Panc1 (cell line): Measurements from ENCODE around the gene NCAPD2. TPM values are rescaled to one million over a fixed set of nuclear protein-coding genes. Genes with fewer than 3 reads are reported as not detected.
A peak's percentile ranks its signal among the peaks of the same experiment; 100 is the strongest.

ENCODE experiments used
- ATAC-seq: fragments of 200-7000 bp; cut with Tn5 transposase; 2 replicates; pipeline ENCODE4 v1.9.1; 2020; ENCODE audit warnings: mild to moderate bottlenecking, moderate library complexity
- Bru-seq: library from RNA; stranded (reverse); fragments of 400-500 nt; gene quantifications from one replicate; lab custom pipeline; 2021; lab: Mats Ljungman, UMichigan
- BruChase-seq, 2 experiments: library from RNA; stranded (reverse); fragments of 400-500 nt; gene quantifications; one replicate each; lab custom pipeline; 2021; lab: Mats Ljungman, UMichigan
- BruUV-seq: library from RNA; stranded (reverse); fragments of 400-500 nt; replicated peaks from 2 replicates; lab custom pipeline; 2021; lab: Mats Ljungman, UMichigan
- CTCF ChIA-PET: fragments of 300-600 bp; sonication (Branson Sonifier 250); formaldehyde crosslinking; loops from one replicate; lab custom pipeline; 2022; ENCODE audit warnings: antibody characterized with exemption; lab: Charles Lee
- POLR2A ChIA-PET: fragments of 300-600 bp; sonication (Branson Sonifier 250); formaldehyde crosslinking; loops from one replicate; lab custom pipeline; 2022; ENCODE audit warnings: antibody characterized with exemption; lab: Charles Lee
- DNase-seq: peaks from one replicate; pipeline ENCODE4 v3.0.0-alpha.2; 2010; ENCODE audit warnings: low read depth, low spot score
- H3K27ac ChIP-seq: 2 replicates; pipeline ENCODE4 v1.5.1; 2011; ENCODE audit warnings: mild to moderate bottlenecking, low read length, inconsistent platforms
- H3K27me3 ChIP-seq: fragments of 200-500 bp; sonication (Bioruptor generic); 2 replicates; pipeline ENCODE4 v1.6.0; 2014; ENCODE audit warnings: low read length, inconsistent platforms; ENCODE audit not compliant: control insufficient read depth, insufficient read depth
- H3K36me3 ChIP-seq: fragments of 200-500 bp; sonication (Bioruptor generic); 2 replicates; pipeline ENCODE4 v1.5.1; 2014; ENCODE audit warnings: inconsistent platforms, mild to moderate bottlenecking, low read length, moderate library complexity; ENCODE audit not compliant: control insufficient read depth, insufficient read depth
- H3K4me1 ChIP-seq: 2 replicates; pipeline ENCODE4 v1.5.1; 2011; ENCODE audit warnings: inconsistent platforms, mild to moderate bottlenecking, low read length, moderate library complexity; ENCODE audit not compliant: control insufficient read depth, insufficient read depth
- H3K4me3 ChIP-seq, 2 experiments: 2 replicates each; pipeline ENCODE4 v1.5.1; 2011 to 2012; ENCODE audit warnings: low read depth in 2 of 2, low read length in 2 of 2, mild to moderate bottlenecking in 2 of 2, inconsistent platforms in 1 of 2, moderate library complexity in 1 of 2
- H3K9me3 ChIP-seq: fragments of 200-500 bp; sonication (Bioruptor generic); 2 replicates; pipeline ENCODE4 v1.5.1; 2014; ENCODE audit warnings: low read depth, mild to moderate bottlenecking, inconsistent platforms, low read length, moderate library complexity; ENCODE audit not compliant: control insufficient read depth, insufficient read depth
- POLR2AphosphoS5 ChIP-seq: IDR thresholded peaks from 2 replicates; pipeline ENCODE4 v1.6.1; 2012; ENCODE audit warnings: mild to moderate bottlenecking, low read depth, low read length, moderate library complexity
- REST ChIP-seq, 2 experiments: IDR thresholded peaks; 2 replicates each; pipeline ENCODE4 v1.6.1; 2011 to 2012; ENCODE audit warnings: low read depth in 2 of 2, control low read depth in 1 of 2, low read length in 1 of 2, mild to moderate bottlenecking in 1 of 2, moderate library complexity in 1 of 2; ENCODE audit not compliant: insufficient read depth in 1 of 2
- SIN3A ChIP-seq: IDR thresholded peaks from 2 replicates; pipeline ENCODE4 v1.6.1; 2012; ENCODE audit warnings: low read depth, mild to moderate bottlenecking, low read length, moderate library complexity, borderline replicate concordance; ENCODE audit not compliant: insufficient read depth
- in situ Hi-C: cut with HindIII; loops from 2 replicates; pipeline ENCODE4 v1.10.0; 2016; ENCODE audit warnings: low sequenced_read_pairs, low pct_unique_long_range_greater_than_20kb
- intact Hi-C: fragments of 100-400 bp; cut with micrococcal nuclease; formaldehyde crosslinking; loops from one replicate; pipeline ENCODE4 v1.10.0; 2022; ENCODE audit not compliant: unreplicated experiment
- long read RNA-seq: library from polyadenylated mRNA; unstranded; transcript quantifications from one replicate; pipeline ENCODE4 v2.0.0, GENCODE V29; 2021; ENCODE audit not compliant: unreplicated experiment
- polyA plus RNA-seq: library from polyadenylated mRNA; unstranded; fragments of >200 nt; gene quantifications from one replicate; pipeline ENCODE4 v1.2.1, GENCODE V29; 2012; ENCODE audit warnings: missing spikeins; ENCODE audit not compliant: insufficient read length
- total RNA-seq: library from RNA; stranded (reverse); gene quantifications from one replicate; pipeline ENCODE4 v1.2.1, GENCODE V29; 2021; ENCODE audit not compliant: unreplicated experiment
- TF ChIP-seq, protein P1 (sequence below): fragments of 450-650 bp; IDR thresholded peaks from 2 replicates; pipeline ENCODE4 v1.5.1; 2017; ENCODE audit warnings: mild to moderate bottlenecking

NCAPD2 gene, protein sequence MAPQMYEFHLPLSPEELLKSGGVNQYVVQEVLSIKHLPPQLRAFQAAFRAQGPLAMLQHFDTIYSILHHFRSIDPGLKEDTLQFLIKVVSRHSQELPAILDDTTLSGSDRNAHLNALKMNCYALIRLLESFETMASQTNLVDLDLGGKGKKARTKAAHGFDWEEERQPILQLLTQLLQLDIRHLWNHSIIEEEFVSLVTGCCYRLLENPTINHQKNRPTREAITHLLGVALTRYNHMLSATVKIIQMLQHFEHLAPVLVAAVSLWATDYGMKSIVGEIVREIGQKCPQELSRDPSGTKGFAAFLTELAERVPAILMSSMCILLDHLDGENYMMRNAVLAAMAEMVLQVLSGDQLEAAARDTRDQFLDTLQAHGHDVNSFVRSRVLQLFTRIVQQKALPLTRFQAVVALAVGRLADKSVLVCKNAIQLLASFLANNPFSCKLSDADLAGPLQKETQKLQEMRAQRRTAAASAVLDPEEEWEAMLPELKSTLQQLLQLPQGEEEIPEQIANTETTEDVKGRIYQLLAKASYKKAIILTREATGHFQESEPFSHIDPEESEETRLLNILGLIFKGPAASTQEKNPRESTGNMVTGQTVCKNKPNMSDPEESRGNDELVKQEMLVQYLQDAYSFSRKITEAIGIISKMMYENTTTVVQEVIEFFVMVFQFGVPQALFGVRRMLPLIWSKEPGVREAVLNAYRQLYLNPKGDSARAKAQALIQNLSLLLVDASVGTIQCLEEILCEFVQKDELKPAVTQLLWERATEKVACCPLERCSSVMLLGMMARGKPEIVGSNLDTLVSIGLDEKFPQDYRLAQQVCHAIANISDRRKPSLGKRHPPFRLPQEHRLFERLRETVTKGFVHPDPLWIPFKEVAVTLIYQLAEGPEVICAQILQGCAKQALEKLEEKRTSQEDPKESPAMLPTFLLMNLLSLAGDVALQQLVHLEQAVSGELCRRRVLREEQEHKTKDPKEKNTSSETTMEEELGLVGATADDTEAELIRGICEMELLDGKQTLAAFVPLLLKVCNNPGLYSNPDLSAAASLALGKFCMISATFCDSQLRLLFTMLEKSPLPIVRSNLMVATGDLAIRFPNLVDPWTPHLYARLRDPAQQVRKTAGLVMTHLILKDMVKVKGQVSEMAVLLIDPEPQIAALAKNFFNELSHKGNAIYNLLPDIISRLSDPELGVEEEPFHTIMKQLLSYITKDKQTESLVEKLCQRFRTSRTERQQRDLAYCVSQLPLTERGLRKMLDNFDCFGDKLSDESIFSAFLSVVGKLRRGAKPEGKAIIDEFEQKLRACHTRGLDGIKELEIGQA (N-terminal part only)
- total RNA-seq: 80.3 TPM
- polyA plus RNA-seq: 44.0 TPM
- percentile 86 among the genes with signal in this experiment for Bru-seq, nascent RNA
- BruChase-seq, experiment 1, labeled RNA remaining after a 2-hour chase: percentile 83 among the genes with signal in this experiment
- percentile 90 among the genes with signal in this experiment for BruChase-seq, experiment 2, labeled RNA remaining after a 6-hour chase
- long read RNA-seq, full-length matches to known transcripts: 36 of 146 reads
- long read RNA-seq, partial matches to known transcripts: 89 of 146 reads
- long read RNA-seq, other reads (novel, unspliced or antisense): 21 of 146 reads

- H3K36me3 ChIP-seq: peaks cover 23% of the 10 kb centered on the region
- H3K27ac ChIP-seq: peak within 1 kb of the TSS; percentile 98
- DNase-seq (peak; percentile 68), ATAC-seq (peak; percentile 93)
- no TSS peak for BruUV-seq
- no peaks in the 10 kb centered on the region for H3K27me3 ChIP-seq
- CTCF ChIA-PET: no interaction called here
- no peaks in the 10 kb centered on the region for H3K9me3 ChIP-seq
- H3K4me3 ChIP-seq: peak within 1 kb of the TSS; percentile 94 to 95
- POLR2A ChIA-PET: interaction anchor here (0.6 to 0.7 kb wide), 2 partner anchors 40 to 271 kb away, joined by 3 to 4 read pairs; partner anchors contain the start of gene GAPDH
- TF ChIP-seq, protein P1, sequence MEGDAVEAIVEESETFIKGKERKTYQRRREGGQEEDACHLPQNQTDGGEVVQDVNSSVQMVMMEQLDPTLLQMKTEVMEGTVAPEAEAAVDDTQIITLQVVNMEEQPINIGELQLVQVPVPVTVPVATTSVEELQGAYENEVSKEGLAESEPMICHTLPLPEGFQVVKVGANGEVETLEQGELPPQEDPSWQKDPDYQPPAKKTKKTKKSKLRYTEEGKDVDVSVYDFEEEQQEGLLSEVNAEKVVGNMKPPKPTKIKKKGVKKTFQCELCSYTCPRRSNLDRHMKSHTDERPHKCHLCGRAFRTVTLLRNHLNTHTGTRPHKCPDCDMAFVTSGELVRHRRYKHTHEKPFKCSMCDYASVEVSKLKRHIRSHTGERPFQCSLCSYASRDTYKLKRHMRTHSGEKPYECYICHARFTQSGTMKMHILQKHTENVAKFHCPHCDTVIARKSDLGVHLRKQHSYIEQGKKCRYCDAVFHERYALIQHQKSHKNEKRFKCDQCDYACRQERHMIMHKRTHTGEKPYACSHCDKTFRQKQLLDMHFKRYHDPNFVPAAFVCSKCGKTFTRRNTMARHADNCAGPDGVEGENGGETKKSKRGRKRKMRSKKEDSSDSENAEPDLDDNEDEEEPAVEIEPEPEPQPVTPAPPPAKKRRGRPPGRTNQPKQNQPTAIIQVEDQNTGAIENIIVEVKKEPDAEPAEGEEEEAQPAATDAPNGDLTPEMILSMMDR: no peak
- TF ChIP-seq POLR2AphosphoS5: peak; percentile 48; the same call in 1 of the 2 replicates
- peak; percentile 76 for TF ChIP-seq SIN3A
- in situ Hi-C loops (no loop called here), intact Hi-C loops (no loop called here)
- H3K4me1 ChIP-seq: peaks cover 17% of the 10 kb centered on the region
Observed at GRCh38 chr12:6493497-6494257, at the start of gene NCAPD2. TSS of gene NCAPD2 (plus strand) at chr12:6494102. CDS start at chr12:6495099, 997 bp downstream.

DNA sequence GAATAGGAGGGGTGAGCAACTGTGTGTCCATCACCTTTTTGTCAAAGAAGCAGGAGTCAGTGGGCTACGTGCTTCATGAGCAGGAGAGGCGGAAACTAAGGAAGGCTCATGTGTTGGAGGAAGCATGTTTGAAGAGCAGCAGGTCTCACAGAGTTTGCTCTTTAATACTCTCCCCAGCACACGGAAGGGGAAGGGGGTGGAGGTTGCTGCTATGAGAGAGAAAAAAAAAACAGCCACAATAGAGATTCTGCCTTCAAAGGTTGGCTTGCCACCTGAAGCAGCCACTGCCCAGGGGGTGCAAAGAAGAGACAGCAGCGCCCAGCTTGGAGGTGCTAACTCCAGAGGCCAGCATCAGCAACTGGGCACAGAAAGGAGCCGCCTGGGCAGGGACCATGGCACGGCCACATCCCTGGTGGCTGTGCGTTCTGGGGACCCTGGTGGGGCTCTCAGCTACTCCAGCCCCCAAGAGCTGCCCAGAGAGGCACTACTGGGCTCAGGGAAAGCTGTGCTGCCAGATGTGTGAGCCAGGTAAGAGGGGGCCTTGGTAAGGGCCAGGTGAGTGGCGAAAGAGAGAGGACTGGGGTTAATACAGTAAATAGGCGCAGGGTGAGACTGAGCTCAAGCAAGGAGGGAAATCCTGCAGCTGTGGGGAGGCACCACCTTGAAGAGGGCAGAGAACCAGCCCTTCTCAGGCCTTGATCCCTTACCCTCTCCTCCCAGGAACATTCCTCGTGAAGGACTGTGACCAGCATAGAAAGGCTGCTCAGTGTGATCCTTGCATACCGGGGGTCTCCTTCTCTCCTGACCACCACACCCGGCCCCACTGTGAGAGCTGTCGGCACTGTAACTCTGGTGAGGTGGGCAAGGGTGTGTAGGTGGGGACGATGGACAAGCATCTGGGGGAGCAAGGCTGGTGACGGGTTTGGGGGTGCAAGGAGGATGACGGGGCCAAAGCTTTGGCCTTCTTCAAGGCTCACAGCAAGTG is 48.9 kb upstream of the NCAPD2 start, which contains the start of gene CD27:
TSS of gene CD27 (plus strand) at position 252 of the 985 bp plus-strand sequence. CDS start at position 393, 141 bp downstream.
- no peak for DNase-seq
- Histone ChIP-seq H3K36me3 (no peaks in the 10 kb centered on the region), H3K27me3 (no peaks in the 10 kb centered on the region), H3K4me1 (no peaks in the 10 kb centered on the region), H3K4me3 (no peak within 1 kb of the TSS), H3K9me3 (no peaks in the 10 kb centered on the region), H3K27ac (no peak within 1 kb of the TSS)
- no TSS peak for BruUV-seq
- POLR2A ChIA-PET: interaction anchor here (0.6 kb wide), 1 partner anchor 11 kb away, joined by 10 read pairs; no protein-coding TSS in a partner anchor
- CTCF ChIA-PET: no interaction called here
- ATAC-seq: no peak
- in situ Hi-C loops (no loop called here), intact Hi-C loops (no loop called here)
- TF ChIP-seq REST (IDR thresholded peaks at IDR 0.05; ENCODE audit: insufficient read depth in 1 of 2, low read depth in 2 of 2, low read length in 1 of 2) (no peak), POLR2AphosphoS5 (no peak)
